GM18870 (cell line): ENCODE results near the gene KCNC1.

Experiments
- ATAC-seq: cut with Tn5 transposase; IDR thresholded peaks from one replicate; pipeline ENCODE4 v1.9.1; 2021; ENCODE audit warnings: moderate library complexity; ENCODE audit not compliant: unreplicated experiment

KCNC1 gene

GRCh38 chr11:17772704-17773600 lies 38.4 kb downstream of the KCNC1 start:
- ATAC-seq = no peak

- no peak for ATAC-seq
These were observed 39.1 kb downstream of the KCNC1 start for GRCh38 chr11:17773674-17774073.

GRCh38 chr11:17774232-17775034 lies 39.9 kb downstream of the KCNC1 start:
- no peak for ATAC-seq

GRCh38 chr11:17775035-17775348 lies 40.4 kb downstream of the KCNC1 start:
- no peak for ATAC-seq

- no peak for ATAC-seq
These were observed 41.1 kb downstream of the KCNC1 start for GRCh38 chr11:17775507-17776211.

GRCh38 chr11:17776212-17776875 lies 41.8 kb downstream of the KCNC1 start:
- ATAC-seq = no peak

- ATAC-seq = no peak
These were observed 42.6 kb downstream of the KCNC1 start for GRCh38 chr11:17777086-17777737.

GRCh38 chr11:17777738-17778091 lies 43.1 kb downstream of the KCNC1 start:
- ATAC-seq = no peak

GRCh38 chr11:17778352-17778751 lies 43.8 kb downstream of the KCNC1 start:
- no peak for ATAC-seq

- ATAC-seq = no peak
These were observed 44.6 kb downstream of the KCNC1 start for GRCh38 chr11:17778956-17779860.

- no peak for ATAC-seq
These were observed 45.4 kb downstream of the KCNC1 start for GRCh38 chr11:17779861-17780594.

GRCh38 chr11:17780668-17781067 lies 46.1 kb downstream of the KCNC1 start:
- no peak for ATAC-seq

- no peak for ATAC-seq
These were observed 46.6 kb downstream of the KCNC1 start for GRCh38 chr11:17781221-17781620.

GRCh38 chr11:17781626-17782025 lies 47.0 kb downstream of the KCNC1 start:
- ATAC-seq = no peak

- ATAC-seq = no peak
These were observed 47.6 kb downstream of the KCNC1 start for GRCh38 chr11:17782145-17782544.

- no peak for ATAC-seq
These were observed 48.2 kb downstream of the KCNC1 start for GRCh38 chr11:17782603-17783337.

- no peak for ATAC-seq
These were observed 49.3 kb downstream of the KCNC1 start for GRCh38 chr11:17783878-17784277.

GRCh38 chr11:17786824-17787525 lies 52.4 kb downstream of the KCNC1 start:
- no peak for ATAC-seq
